GM21529 (cell line): ENCODE data around the gene NTRK3.
"Not testable (repeated sequence)": the region's sequence is repeated elsewhere in the genome, so short reads cannot be mapped to it uniquely, and the experiment has no call there.

Experiments
- ATAC-seq: cut with Tn5 transposase; IDR thresholded peaks from one replicate; pipeline ENCODE4 v1.9.1; 2021; ENCODE audit not compliant: unreplicated experiment

The NTRK3 gene

DNA sequence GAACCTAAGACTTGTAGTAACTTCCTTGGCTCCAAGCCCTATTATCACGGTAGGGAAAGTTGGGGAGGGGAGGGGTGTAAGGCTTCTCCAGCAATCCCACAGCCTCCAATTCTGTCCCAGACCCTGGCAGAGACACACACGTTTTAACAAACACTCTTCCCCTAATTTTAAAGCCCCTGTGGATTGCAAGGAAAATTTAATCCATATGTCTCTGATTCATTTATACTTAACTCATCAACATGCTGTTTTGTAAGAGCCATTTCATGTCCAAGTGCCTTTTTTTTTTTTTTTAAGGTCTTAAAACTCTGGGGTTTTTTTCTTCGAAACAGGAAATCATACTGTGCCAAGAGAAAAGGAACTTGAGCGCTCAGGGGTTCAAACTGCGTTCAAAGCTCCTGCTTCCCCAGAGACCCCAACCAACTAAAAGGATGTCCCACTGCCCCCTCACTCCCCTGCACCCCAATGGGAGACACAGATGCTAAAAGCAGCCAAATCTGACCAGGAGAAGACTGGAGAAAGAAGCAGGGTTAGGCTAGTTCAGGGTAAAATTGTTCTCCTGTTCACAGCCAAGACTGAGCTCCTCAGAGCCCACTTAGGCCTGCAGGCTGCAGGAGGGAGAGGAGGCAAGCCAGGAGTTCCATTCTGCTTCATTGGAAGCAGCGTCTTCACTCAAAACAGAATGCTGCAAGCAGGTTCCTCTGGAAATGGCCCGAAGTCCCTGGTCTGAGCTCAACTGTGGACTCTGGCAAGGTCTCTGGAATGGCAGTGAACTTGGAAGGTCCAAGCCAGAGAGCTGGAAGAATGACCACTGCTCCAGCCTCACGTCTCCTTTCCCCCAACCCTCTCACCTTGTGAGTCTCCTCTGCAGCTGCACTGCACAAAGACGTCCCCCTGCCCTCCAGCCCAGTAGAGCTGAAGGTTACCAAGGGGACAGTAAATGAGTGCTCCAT lies 172.5 kb downstream of the NTRK3 start:
- no peak for ATAC-seq

DNA sequence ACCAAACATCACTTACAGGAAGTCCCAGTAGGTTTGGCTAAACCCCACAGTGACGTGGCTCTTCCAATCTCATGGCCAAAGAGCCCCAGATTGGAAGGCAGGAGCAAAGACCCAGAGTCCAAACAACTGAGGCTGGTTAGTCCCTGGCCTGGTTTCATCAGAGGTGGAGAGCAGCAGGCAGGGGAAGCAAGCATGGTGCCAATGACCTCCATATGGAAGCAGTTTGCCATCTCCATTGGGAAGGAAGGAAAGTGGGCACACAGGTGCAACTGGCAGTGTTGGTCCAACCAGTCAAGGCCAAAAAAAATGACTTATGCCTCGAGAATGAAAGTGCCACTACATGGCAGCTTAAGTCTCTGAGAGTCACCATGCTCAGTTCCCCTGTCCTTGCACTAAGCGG lies 175.9 kb downstream of the NTRK3 start:
- ATAC-seq: no peak

DNA sequence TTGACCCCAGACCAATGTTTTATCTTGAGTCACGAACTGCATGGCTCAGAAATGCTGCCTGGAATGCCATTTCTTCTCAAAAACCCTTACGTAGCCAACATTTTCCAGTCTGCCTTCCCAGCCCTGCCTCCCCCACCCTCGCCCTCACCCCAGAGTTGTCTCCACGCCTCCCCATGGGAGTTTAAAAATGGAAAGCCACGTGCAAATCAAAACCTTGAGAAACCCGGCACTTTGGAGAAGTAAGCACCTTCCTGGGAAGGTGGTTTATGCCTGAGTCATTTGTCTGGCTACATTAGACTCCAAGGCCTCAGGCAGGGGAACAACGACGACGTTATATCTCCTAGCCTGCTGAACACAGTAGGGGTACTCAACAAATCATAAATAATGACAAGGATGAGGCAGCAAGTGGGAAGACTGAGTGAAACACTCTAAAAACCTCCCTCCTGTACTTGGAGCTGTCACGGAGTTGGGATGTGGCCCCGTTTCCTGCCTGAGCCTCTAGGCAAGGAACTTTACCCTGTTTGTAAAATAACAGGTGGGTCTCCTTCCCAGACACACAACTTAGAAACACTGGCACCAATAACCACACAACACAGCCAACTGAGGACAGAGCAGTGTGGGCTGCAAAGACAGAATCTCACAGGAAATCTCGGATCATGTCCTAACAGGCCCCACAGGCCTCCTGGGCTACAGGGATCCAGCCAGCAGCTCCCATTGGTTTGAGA lies 179.1 kb downstream of the NTRK3 start:
- ATAC-seq: no peak

DNA sequence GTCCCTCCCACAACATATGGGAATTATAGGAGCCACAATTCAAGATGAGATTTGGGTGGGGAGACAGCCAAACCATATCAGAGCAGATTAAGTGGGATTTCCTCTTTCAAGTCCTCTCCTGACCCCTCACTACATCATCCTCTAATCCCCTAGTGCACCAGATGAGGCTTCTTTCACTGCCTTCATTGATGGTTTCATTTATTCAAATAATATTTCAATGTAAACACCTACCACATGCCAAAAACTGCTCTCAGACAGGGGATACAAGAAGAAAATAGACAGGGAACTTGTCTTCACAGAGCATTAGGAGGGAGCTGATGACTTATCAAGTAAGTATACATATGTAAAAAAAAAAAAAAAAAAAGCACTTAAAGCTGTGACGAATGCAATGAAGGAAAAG lies 180.2 kb downstream of the NTRK3 start:
- no peak for ATAC-seq

DNA sequence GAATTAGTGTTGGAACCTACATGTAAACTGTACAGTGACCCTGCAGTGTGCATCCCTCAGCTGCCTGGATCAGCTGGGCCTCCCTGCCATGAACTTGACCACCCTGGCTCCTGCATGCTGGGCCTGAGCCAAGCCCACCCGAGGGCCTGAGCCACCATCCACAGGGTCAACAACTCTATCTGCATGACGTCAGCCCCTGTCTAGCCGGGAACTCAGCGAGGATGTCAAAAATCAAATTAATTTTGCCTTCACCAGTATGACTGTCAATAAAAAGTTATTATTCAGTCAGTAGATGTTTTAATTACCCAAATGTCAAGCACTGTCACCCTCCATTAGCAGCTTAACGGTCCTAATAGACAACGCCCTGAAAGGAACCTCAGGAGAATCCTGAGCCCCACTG lies 181.4 kb downstream of the NTRK3 start:
- ATAC-seq: no peak

DNA sequence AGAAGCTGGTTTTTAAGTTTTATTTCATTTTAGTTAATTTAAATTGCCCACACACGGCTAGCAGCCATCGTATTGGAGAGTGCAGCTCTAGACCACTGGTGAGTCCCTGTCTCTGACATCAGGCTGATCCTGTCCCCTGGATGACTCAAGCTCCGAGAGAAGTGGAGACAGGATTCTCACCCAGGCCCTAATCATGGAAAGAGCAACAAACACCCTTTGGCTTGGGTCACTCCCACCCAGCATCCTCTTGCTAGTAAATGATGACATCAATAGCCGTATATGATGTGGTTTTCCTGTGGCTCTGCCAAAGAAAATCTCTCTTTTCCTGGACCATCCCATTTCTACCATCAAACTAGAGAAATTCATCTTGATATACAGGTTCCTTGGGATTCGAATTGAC lies 182.2 kb downstream of the NTRK3 start:
- no peak for ATAC-seq

DNA sequence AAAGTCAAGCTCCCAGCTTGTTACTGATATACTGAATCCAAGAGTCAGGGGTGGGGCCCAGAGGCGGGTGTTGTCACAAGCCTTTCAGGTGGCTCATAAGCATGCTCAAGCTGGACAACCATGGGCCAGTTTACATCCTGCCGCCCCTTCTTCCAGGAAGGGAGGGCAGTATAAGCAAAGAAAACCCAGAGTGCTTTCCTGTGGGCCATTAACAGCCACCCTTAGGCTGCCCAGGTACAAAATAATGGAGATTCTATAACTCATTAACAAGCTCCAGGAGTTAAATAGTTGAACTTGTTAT lies 183.2 kb downstream of the NTRK3 start:
- ATAC-seq: no peak

DNA sequence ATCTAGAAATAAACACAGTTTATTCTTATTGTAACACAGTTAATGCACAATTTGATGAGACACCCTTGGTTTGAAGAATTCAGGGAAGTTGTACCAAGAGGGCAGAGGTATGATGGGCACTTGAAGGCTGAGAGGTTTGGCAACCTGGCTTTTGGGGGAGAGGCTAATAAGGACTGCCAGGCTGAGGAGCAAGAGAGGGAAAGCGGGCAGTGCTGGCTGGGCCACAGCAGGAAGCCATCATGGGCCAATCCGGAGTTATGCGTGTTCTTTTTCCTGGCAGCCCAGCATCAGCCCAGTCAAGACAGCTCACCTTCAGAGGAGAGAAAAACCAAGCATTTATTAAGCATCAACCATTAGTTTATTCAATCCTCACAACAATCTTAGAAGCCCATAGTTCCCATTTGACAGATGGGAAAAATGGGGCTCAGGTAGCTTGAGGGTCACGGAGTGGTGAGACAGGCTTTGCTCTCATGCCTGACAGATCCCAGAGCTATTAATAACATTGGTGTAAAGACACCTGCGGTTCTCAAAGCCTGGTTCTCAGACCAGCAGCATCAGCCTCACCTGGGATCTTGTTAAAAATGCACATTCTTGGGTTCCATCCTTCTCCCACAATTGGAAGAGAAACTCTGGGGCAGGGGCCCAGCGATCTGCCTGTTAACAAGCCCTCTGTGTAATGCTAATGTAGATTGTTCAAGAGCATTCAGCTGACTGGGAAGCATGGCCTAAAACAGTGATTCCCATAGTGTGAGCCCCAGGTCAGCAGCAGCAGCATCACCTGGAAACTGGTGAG lies 183.7 kb downstream of the NTRK3 start:
- ATAC-seq: no peak

DNA sequence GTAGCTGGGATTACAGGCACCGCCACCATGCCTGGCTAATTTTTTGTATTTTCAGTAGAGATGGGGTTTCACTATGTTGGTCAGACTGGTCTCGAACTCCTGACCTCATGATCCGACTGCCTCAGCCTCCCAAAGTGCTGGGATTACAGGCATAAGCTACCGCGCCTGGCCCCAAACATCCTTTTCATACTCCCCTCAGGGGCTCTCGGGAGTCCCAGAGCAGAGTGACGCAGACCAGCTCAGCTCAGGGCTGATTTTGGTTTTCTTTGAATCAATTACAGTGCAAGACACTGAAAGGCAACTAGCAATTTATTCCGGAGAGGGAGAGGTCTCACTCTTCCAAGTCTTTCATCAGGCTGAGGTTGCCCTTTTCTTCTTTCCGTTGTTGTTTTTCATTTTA lies 184.4 kb downstream of the NTRK3 start:
- ATAC-seq: not testable (repeated sequence)

DNA sequence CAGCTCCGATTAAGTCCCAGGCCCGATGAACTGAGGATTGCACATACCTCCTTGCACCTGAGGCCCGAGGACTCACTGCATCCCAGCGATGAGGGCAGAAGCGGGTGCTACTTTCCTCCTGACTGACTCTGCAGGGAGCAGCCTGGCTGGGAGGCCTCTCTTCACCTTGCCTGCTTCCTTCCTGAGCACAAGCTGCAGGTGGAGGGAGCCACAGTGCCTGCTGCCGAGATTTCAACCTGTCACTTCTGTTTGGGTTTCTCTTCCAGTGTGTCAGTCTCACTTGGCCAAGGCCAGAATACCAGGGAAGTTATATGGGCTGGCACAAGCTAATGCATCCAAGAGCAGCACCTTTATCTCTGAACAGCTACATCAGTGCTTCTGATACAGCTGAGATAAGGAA lies 185.4 kb downstream of the NTRK3 start:
- ATAC-seq: no peak

DNA sequence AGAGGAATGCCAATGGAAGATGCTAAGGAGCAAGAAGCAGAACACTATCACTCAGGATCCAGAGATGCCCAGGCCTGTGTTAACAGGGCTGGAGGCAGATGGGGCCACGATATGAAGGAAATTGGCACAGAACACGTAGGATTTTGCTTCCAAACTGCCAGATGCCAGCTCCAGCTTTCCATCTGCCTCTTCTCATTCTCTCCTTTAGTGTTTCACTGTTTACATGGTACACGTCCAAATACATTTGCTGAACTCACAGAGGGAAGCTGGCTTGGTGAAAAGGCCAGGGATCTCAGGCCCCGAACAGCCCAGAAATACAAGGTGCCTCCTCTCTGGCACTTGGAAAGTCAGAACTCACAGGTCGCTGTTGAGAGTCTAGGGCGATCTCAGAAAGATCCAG lies 187.0 kb downstream of the NTRK3 start:
- no peak for ATAC-seq

DNA sequence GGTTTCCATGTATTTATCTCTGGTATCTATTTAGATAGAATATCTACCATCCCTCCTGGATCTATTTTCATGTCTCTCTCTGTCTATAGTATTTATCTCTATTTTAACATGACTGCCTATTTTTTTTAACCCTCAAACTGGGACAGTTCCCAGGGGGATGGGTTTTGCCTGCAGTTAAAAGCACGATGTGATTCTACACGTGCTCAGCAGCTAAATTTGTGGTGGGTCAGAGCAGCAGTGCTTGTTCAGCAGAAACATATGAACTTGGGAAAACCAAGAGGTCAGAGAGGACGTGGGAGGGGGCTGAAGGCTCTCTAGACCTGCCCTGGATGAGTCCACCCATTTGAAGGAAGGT lies 189.2 kb downstream of the NTRK3 start:
- no peak for ATAC-seq

DNA sequence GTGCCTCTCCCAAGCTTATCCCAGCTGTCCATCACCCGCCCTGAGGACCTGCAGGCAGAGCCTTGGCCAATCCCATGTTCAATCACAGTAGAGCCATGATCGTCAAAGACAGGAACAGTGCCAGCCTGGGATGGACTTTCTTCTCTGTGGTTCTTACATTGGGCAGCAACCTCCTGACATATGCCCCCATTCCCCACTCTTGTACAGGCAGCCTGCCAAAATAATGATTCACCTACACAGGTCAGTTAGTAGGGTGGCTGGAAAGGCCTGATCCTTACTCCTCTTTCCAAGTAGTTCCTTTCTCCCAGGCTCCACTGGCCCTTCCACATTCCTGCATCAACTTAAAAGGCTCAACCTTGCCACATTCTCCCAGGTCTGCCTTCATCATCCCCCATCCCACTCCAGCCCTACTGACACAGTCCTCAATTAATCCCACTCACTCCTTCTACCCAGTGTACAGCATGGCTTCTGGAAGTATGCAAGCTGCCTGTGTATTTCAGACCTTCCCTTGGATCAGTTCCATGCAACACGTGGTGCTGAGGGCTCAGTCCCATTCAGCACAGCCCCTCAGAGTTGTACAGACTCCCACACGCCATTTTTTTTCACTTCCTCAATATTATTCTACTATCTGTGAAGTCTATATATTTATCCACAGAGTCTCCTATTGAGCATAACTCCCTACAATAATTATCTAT lies 189.8 kb downstream of the NTRK3 start:
- no peak for ATAC-seq

DNA sequence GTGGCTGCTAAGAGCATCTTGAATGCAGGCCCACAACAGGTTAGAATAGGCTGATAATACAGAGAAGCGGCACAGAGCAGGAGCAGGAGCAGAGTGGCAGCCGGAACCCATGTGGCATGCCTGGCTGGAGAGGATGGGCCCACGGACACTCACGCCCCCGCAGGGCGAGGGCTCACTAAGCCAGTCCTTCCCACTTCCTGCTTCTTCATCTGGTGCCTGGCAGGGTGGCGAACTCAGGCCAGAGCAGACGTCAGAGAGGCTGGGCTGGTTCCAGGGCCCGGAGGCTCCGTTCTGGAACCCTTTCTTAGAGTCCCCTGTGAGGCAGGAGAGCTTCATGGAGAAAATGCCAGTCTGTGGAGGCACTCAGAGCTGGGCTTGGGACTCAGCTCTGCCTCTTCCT lies 195.1 kb downstream of the NTRK3 start:
- ATAC-seq: no peak

DNA sequence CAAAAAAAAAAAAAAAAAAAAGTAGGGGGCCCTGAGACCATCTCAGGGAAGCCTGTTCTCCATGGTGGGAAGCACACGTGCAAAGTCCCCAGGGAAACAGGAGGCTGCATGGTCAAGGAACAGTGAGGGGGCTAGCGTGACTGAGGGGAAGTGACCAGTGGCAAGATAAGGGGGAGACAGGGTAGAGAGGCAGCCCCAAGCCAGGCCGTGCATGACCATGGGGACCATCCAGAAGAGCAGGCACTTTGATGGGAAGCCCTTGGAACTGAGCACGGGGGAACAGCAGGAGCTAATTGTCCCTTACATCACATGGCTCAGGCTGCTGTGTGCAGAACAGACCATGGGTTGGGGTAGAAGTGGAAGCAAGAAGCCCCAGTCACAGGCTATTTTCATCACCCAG lies 196.2 kb downstream of the NTRK3 start:
- ATAC-seq: no peak

DNA sequence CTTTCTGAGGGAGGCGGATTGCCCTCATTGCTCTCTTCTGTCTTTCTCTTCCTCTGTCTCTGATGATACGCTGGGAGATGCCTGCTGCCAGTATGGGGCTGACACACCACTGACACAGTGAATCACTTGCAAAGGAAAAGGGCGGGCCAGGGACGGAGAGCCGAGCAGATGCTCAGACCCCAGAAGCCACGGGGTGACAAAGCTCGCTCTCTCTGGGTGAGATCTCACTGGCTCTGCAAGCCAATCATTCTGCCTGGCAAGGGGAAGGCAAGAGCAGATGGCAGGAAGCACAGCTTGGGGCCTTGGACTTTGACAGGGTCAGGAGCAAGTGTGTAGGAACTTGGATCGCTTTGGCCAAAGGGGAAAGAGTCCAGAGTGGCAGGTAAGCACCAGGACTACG lies 198.7 kb downstream of the NTRK3 start:
- no peak for ATAC-seq

DNA sequence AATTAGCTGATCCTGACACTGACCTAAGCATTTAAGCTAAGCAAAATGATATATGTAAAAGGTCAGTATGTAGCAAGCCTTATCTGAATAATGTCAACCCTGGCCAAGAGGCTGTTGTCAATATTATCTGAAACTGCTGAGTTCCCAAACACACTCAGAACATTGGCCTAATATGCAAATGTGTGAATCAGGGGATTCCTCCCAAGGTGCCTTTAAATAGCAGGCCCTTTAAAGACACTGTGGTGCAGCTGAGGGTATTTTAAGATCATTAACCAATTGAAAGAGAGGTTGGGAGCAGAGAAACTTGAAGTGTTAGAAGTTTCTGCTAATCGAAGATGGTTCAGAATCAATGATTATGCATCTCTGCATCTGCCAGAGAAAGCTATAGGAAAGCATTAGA lies 207.0 kb downstream of the NTRK3 start:
- ATAC-seq: peak; percentile 95

DNA sequence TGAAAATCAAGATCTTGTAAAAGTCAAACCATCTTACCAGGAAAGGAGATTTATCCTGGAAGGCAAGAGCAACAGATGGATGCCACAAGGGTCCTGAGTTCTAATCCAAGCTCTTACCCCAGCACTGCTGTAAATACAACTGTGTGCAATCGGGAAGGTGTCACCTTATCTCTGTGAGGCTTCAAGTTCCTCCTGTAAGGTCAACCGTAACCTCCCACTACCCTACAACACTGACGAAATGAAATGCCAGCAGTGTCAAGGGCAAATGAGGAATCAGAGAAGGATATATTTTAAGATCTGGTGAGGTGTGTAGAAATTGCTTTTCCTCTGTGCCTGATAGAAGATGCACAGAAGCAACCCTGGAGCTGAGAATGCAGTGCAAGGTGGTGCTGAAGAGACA lies 207.8 kb downstream of the NTRK3 start:
- no peak for ATAC-seq

DNA sequence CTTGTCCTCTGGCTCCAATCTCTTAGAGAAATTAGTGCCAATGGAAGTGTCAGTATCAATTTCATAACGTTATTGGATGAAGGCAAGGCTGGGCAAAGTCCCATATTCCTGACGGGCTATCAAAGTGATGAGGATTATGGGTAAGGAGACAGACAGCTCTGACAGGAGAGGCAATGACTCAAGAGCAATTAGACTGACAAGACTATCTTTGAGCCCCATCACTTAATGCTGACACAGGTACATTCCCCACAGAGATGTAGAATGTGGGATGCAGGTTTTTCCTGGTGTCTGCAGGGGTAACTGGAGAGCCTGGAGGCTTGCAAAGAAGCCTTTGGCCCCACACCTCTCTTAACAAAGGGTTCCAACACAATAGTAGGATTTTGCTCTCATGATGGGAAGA lies 208.3 kb downstream of the NTRK3 start:
- ATAC-seq: no peak

DNA sequence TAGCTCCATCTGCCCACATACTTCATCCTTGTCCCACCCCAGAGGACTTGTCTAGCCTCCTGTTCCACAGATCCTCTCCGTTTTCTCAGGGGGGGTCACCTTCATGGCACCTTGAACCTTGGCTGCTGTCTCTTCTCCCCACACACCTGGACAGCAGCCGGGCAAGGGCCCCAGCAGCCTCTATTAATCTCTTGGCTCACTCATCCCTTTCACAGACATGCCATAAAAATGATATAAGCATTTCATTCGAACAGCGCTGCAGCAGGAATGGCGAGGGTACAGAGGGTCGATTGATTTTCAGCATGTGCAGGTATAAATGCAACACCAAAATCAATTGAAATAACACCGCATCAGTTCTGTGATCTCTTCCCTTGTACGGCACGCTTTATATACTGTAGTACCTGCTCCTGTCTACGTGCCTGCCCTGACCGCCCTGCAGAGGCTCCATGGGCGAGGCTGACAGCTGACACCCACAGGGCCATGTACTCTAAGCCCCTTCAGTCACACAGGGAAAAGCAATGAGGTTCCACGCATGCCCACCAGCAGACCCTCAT lies 209.9 kb downstream of the NTRK3 start:
- no peak for ATAC-seq

DNA sequence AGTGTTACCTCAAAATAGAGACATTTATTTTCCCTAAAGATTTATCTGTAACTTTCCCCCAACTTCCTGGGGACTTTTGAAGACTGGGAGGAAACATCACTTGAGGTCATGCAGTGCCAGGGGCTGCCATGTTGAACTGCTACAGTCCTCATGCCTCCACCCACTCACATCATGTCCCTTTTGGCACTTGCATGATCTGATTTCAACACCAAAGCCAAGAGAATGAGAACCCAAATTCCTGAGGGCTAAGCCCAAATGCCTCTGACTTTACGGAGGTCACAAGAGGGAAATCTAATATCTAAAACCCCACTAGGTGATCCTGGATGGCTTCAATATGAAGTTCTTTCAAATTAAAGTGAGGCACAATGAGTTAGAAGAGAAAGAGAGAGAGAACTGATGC lies 213.1 kb downstream of the NTRK3 start:
- no peak for ATAC-seq
